ENCODE measurements around the gene PIK3C2A.

The PIK3C2A gene

GRCh38 chr11:17218403-17218802 is 10.6 kb upstream of the PIK3C2A start:
- Histone ChIP-seq H3K4me3 (ENCODE audit: insufficient read depth, low read depth, low read length, poor library complexity, severe bottlenecking) (no peak overlapping the region), H3K27me3 (replicated peaks; ENCODE audit: control insufficient read depth, insufficient read depth, low read length, poor library complexity, severe bottlenecking) (no peaks in the 10 kb centered on the region), H3K4me1 (ENCODE audit: control insufficient read depth, insufficient read depth, low read length, poor library complexity, severe bottlenecking) (no peaks in the 10 kb centered on the region), H3K27ac (ENCODE audit: insufficient read depth, low read length, poor library complexity, severe bottlenecking) (no peak overlapping the region), H3K36me3 (ENCODE audit: control insufficient read depth, insufficient read depth, low read length) (no peaks in the 10 kb centered on the region), H3K9me3 (ENCODE audit: control insufficient read depth, low read length) (no peaks in the 10 kb centered on the region)
- no peak for DNase-seq

- H3K4me1 ChIP-seq (ENCODE audit: control insufficient read depth, insufficient read depth, low read length, poor library complexity, severe bottlenecking), result no peaks in the 10 kb centered on the region
- H3K27me3 ChIP-seq (replicated peaks; ENCODE audit: control insufficient read depth, insufficient read depth, low read length, poor library complexity, severe bottlenecking), result no peaks in the 10 kb centered on the region
- DNase-seq, result no peak
- no peaks in the 10 kb centered on the region for H3K9me3 ChIP-seq (ENCODE audit: control insufficient read depth, low read length)
- no peak overlapping the region for H3K27ac ChIP-seq (ENCODE audit: insufficient read depth, low read length, poor library complexity, severe bottlenecking)
- no peaks in the 10 kb centered on the region for H3K36me3 ChIP-seq (ENCODE audit: control insufficient read depth, insufficient read depth, low read length)
- no peak overlapping the region for H3K4me3 ChIP-seq (ENCODE audit: insufficient read depth, low read depth, low read length, poor library complexity, severe bottlenecking)
Measured at GRCh38 chr11:17217401-17217800, 9.6 kb upstream of the PIK3C2A start.

- Histone ChIP-seq H3K27ac (ENCODE audit: insufficient read depth, low read length, poor library complexity, severe bottlenecking) (no peak overlapping the region), H3K4me3 (ENCODE audit: insufficient read depth, low read depth, low read length, poor library complexity, severe bottlenecking) (no peak overlapping the region), H3K9me3 (ENCODE audit: control insufficient read depth, low read length) (no peaks in the 10 kb centered on the region), H3K4me1 (ENCODE audit: control insufficient read depth, insufficient read depth, low read length, poor library complexity, severe bottlenecking) (no peaks in the 10 kb centered on the region), H3K36me3 (ENCODE audit: control insufficient read depth, insufficient read depth, low read length) (no peaks in the 10 kb centered on the region), H3K27me3 (replicated peaks; ENCODE audit: control insufficient read depth, insufficient read depth, low read length, poor library complexity, severe bottlenecking) (no peaks in the 10 kb centered on the region)
- no peak for DNase-seq
Measured at GRCh38 chr11:17214338-17214737, 6.6 kb upstream of the PIK3C2A start.

GRCh38 chr11:17211286-17211685 is 3.5 kb upstream of the PIK3C2A start:
- H3K4me3 ChIP-seq (ENCODE audit: insufficient read depth, low read depth, low read length, poor library complexity, severe bottlenecking), result no peak overlapping the region
- no peaks in the 10 kb centered on the region for H3K9me3 ChIP-seq (ENCODE audit: control insufficient read depth, low read length)
- DNase-seq, result no peak
- no peak overlapping the region for H3K27ac ChIP-seq (ENCODE audit: insufficient read depth, low read length, poor library complexity, severe bottlenecking)
- H3K36me3 ChIP-seq (ENCODE audit: control insufficient read depth, insufficient read depth, low read length), result no peaks in the 10 kb centered on the region
- peaks cover 9% of the 10 kb centered on the region for H3K4me1 ChIP-seq (ENCODE audit: control insufficient read depth, insufficient read depth, low read length, poor library complexity, severe bottlenecking)
- H3K27me3 ChIP-seq (replicated peaks; ENCODE audit: control insufficient read depth, insufficient read depth, low read length, poor library complexity, severe bottlenecking), result no peaks in the 10 kb centered on the region

- Histone ChIP-seq H3K36me3 (ENCODE audit: control insufficient read depth, insufficient read depth, low read length) (no peaks in the 10 kb centered on the region), H3K9me3 (ENCODE audit: control insufficient read depth, low read length) (no peaks in the 10 kb centered on the region), H3K27ac (ENCODE audit: insufficient read depth, low read length, poor library complexity, severe bottlenecking) (no peak overlapping the region), H3K4me1 (ENCODE audit: control insufficient read depth, insufficient read depth, low read length, poor library complexity, severe bottlenecking) (peaks cover 9% of the 10 kb centered on the region), H3K27me3 (replicated peaks; ENCODE audit: control insufficient read depth, insufficient read depth, low read length, poor library complexity, severe bottlenecking) (no peaks in the 10 kb centered on the region), H3K4me3 (ENCODE audit: insufficient read depth, low read depth, low read length, poor library complexity, severe bottlenecking) (no peak overlapping the region)
- DNase-seq, result no peak
Measured at GRCh38 chr11:17209939-17210245, 2.1 kb upstream of the PIK3C2A start.

GRCh38 chr11:17208257-17208999 is 642 bp upstream of the PIK3C2A start:
- H3K36me3 ChIP-seq (ENCODE audit: control insufficient read depth, insufficient read depth, low read length), result no peaks in the 10 kb centered on the region
- DNase-seq, result peak in 2 of 3 donors; percentile 7 to 20
- no peaks in the 10 kb centered on the region for H3K27me3 ChIP-seq (replicated peaks; ENCODE audit: control insufficient read depth, insufficient read depth, low read length, poor library complexity, severe bottlenecking)
- H3K27ac ChIP-seq (ENCODE audit: insufficient read depth, low read length, poor library complexity, severe bottlenecking), result peak overlapping the region; percentile 77
- no peaks in the 10 kb centered on the region for H3K9me3 ChIP-seq (ENCODE audit: control insufficient read depth, low read length)
- H3K4me3 ChIP-seq (ENCODE audit: insufficient read depth, low read depth, low read length, poor library complexity, severe bottlenecking), result peak overlapping the region; percentile 82
- H3K4me1 ChIP-seq (ENCODE audit: control insufficient read depth, insufficient read depth, low read length, poor library complexity, severe bottlenecking), result peaks cover 9% of the 10 kb centered on the region

- Histone ChIP-seq H3K27ac (ENCODE audit: insufficient read depth, low read length, poor library complexity, severe bottlenecking) (no peak overlapping the region), H3K36me3 (ENCODE audit: control insufficient read depth, insufficient read depth, low read length) (no peaks in the 10 kb centered on the region), H3K4me3 (ENCODE audit: insufficient read depth, low read depth, low read length, poor library complexity, severe bottlenecking) (no peak overlapping the region), H3K9me3 (ENCODE audit: control insufficient read depth, low read length) (no peaks in the 10 kb centered on the region), H3K27me3 (replicated peaks; ENCODE audit: control insufficient read depth, insufficient read depth, low read length, poor library complexity, severe bottlenecking) (no peaks in the 10 kb centered on the region), H3K4me1 (ENCODE audit: control insufficient read depth, insufficient read depth, low read length, poor library complexity, severe bottlenecking) (peaks cover 9% of the 10 kb centered on the region)
- DNase-seq, result no peak
Measured at GRCh38 chr11:17206463-17206862, 1.3 kb downstream of the PIK3C2A start.

- no peaks in the 10 kb centered on the region for H3K27me3 ChIP-seq (replicated peaks; ENCODE audit: control insufficient read depth, insufficient read depth, low read length, poor library complexity, severe bottlenecking)
- no peak overlapping the region for H3K27ac ChIP-seq (ENCODE audit: insufficient read depth, low read length, poor library complexity, severe bottlenecking)
- no peak for DNase-seq
- H3K36me3 ChIP-seq (ENCODE audit: control insufficient read depth, insufficient read depth, low read length), result peaks cover 8% of the 10 kb centered on the region
- no peaks in the 10 kb centered on the region for H3K4me1 ChIP-seq (ENCODE audit: control insufficient read depth, insufficient read depth, low read length, poor library complexity, severe bottlenecking)
- no peaks in the 10 kb centered on the region for H3K9me3 ChIP-seq (ENCODE audit: control insufficient read depth, low read length)
- no peak overlapping the region for H3K4me3 ChIP-seq (ENCODE audit: insufficient read depth, low read depth, low read length, poor library complexity, severe bottlenecking)
Measured at GRCh38 chr11:17197431-17197898, 10.3 kb downstream of the PIK3C2A start.

- Histone ChIP-seq H3K27ac (ENCODE audit: insufficient read depth, low read length, poor library complexity, severe bottlenecking) (no peak overlapping the region), H3K36me3 (ENCODE audit: control insufficient read depth, insufficient read depth, low read length) (peaks cover 8% of the 10 kb centered on the region), H3K9me3 (ENCODE audit: control insufficient read depth, low read length) (no peaks in the 10 kb centered on the region), H3K4me3 (ENCODE audit: insufficient read depth, low read depth, low read length, poor library complexity, severe bottlenecking) (no peak overlapping the region), H3K27me3 (replicated peaks; ENCODE audit: control insufficient read depth, insufficient read depth, low read length, poor library complexity, severe bottlenecking) (no peaks in the 10 kb centered on the region), H3K4me1 (ENCODE audit: control insufficient read depth, insufficient read depth, low read length, poor library complexity, severe bottlenecking) (no peaks in the 10 kb centered on the region)
- no peak for DNase-seq
Measured at GRCh38 chr11:17188675-17189074, 19.1 kb downstream of the PIK3C2A start.

- Histone ChIP-seq H3K9me3 (ENCODE audit: control insufficient read depth, low read length) (no peaks in the 10 kb centered on the region), H3K27me3 (replicated peaks; ENCODE audit: control insufficient read depth, insufficient read depth, low read length, poor library complexity, severe bottlenecking) (no peaks in the 10 kb centered on the region), H3K4me3 (ENCODE audit: insufficient read depth, low read depth, low read length, poor library complexity, severe bottlenecking) (no peak overlapping the region), H3K36me3 (ENCODE audit: control insufficient read depth, insufficient read depth, low read length) (no peaks in the 10 kb centered on the region), H3K4me1 (ENCODE audit: control insufficient read depth, insufficient read depth, low read length, poor library complexity, severe bottlenecking) (no peaks in the 10 kb centered on the region), H3K27ac (ENCODE audit: insufficient read depth, low read length, poor library complexity, severe bottlenecking) (no peak overlapping the region)
- no peak for DNase-seq
Measured at GRCh38 chr11:17186932-17187692, 20.7 kb downstream of the PIK3C2A start.
